ENCODE results near the gene UQCR10.
"Not testable (repeated sequence)": the region's sequence is repeated elsewhere in the genome, so short reads cannot be mapped to it uniquely, and the experiment has no call there.

Gene UQCR10

GRCh38 chr22:29737251-29738117 lies 29.7 kb upstream of the UQCR10 start:
- DNase-seq, result no peak

GRCh38 chr22:29738118-29738815 lies 28.9 kb upstream of the UQCR10 start:
- no peak for DNase-seq

GRCh38 chr22:29739346-29739875 lies 27.8 kb upstream of the UQCR10 start:
- DNase-seq, result no peak

- DNase-seq, result no peak
These were observed 27.0 kb upstream of the UQCR10 start for GRCh38 chr22:29740216-29740615.

GRCh38 chr22:29741926-29742325 lies 25.2 kb upstream of the UQCR10 start:
- no peak for DNase-seq

- no peak for DNase-seq
These were observed 24.8 kb upstream of the UQCR10 start for GRCh38 chr22:29742326-29742725.

GRCh38 chr22:29744902-29745301 lies 22.3 kb upstream of the UQCR10 start:
- no peak for DNase-seq

- DNase-seq, result no peak
These were observed 19.3 kb upstream of the UQCR10 start for GRCh38 chr22:29747832-29748231.

GRCh38 chr22:29748248-29748893 lies 18.8 kb upstream of the UQCR10 start:
- no peak for DNase-seq

- DNase-seq, result no peak
These were observed 17.1 kb upstream of the UQCR10 start for GRCh38 chr22:29750029-29750428.

- DNase-seq, result no peak
These were observed 16.3 kb upstream of the UQCR10 start for GRCh38 chr22:29750559-29751538.

- DNase-seq, result no peak
These were observed 15.5 kb upstream of the UQCR10 start for GRCh38 chr22:29751669-29752068.

GRCh38 chr22:29753808-29754657 lies 13.1 kb upstream of the UQCR10 start:
- no peak for DNase-seq

- DNase-seq, result not testable (repeated sequence)
These were observed 12.3 kb upstream of the UQCR10 start for GRCh38 chr22:29754658-29755395.

- no peak for DNase-seq
These were observed 11.3 kb upstream of the UQCR10 start for GRCh38 chr22:29755889-29756288.

GRCh38 chr22:29756341-29756740 lies 10.8 kb upstream of the UQCR10 start:
- DNase-seq, result no peak

GRCh38 chr22:29757096-29757495 lies 10.1 kb upstream of the UQCR10 start:
- DNase-seq, result no peak

GRCh38 chr22:29758068-29758622 lies 9.0 kb upstream of the UQCR10 start:
- DNase-seq, result no peak

GRCh38 chr22:29758959-29759358 lies 8.2 kb upstream of the UQCR10 start:
- DNase-seq, result no peak

GRCh38 chr22:29762263-29762662 lies 4.9 kb upstream of the UQCR10 start:
- no peak for DNase-seq

Measured in activated CD4-positive, alpha-beta T cell treated with anti-CD3 and anti-CD28 coated beads for 4 hours (primary cell).